Natural killer cell (primary cell): Measurements from ENCODE around the gene SDHAF3. TPM values are rescaled to one million over a fixed set of nuclear protein-coding genes. Genes with fewer than 3 reads are reported as not detected.

ENCODE experiments used
- ATAC-seq, 3 donors: fragments of 150-1000 bp in 2 of 3; fragments of 200-7000 bp in 1 of 3; cut with Tn5 transposase; 1 replicate in 1 of 3; 2 replicates in 2 of 3; pipeline ENCODE4 v1.10.0; 2021; ENCODE audit warnings: mild to moderate bottlenecking in 2 of 3, moderate library complexity in 2 of 3
- DNase-seq, 2 donors: peaks; one replicate each; pipeline versions ENCODE4 v3.0.0 to v3.0.0-alpha.2; 2013 to 2021; ENCODE audit warnings: mixed read lengths in 1 of 2
- H3K27ac ChIP-seq: one replicate; pipeline ENCODE4 v1.5.1; 2013; ENCODE audit warnings: mild to moderate bottlenecking, low read length
- H3K27me3 ChIP-seq: one replicate; pipeline ENCODE4 v1.6.1; 2013; ENCODE audit warnings: low read length; ENCODE audit not compliant: control insufficient read depth, insufficient read depth
- H3K36me3 ChIP-seq: one replicate; pipeline ENCODE4 v1.6.1; 2013; ENCODE audit warnings: low read length; ENCODE audit not compliant: control insufficient read depth, insufficient read depth
- H3K4me1 ChIP-seq: one replicate; pipeline ENCODE4 v1.6.1; 2013; ENCODE audit warnings: low read length; ENCODE audit not compliant: control insufficient read depth, insufficient read depth
- H3K4me3 ChIP-seq: one replicate; pipeline ENCODE4 v1.5.1; 2013; ENCODE audit warnings: low read length
- H3K9me3 ChIP-seq: one replicate; pipeline ENCODE4 v1.6.1; 2013; ENCODE audit warnings: low read length; ENCODE audit not compliant: control insufficient read depth, insufficient read depth
- H3K27ac Mint-ChIP-seq, 2 donors: one replicate each; pipeline ENCODE4 v1.8.0; 2022; ENCODE audit warnings: mild to moderate bottlenecking in 2 of 2, mixed read lengths in 2 of 2, moderate library complexity in 1 of 2
- H3K27me3 Mint-ChIP-seq, 2 donors: one replicate each; pipeline ENCODE4 v1.8.0; 2022; ENCODE audit warnings: low read depth in 2 of 2, mixed read lengths in 2 of 2
- H3K36me3 Mint-ChIP-seq: one replicate; pipeline ENCODE4 v1.8.0; 2022; ENCODE audit warnings: mixed read lengths
- H3K4me1 Mint-ChIP-seq, 2 donors: one replicate each; pipeline ENCODE4 v1.8.0; 2022; ENCODE audit warnings: mixed read lengths in 2 of 2
- H3K4me3 Mint-ChIP-seq: one replicate; pipeline ENCODE4 v1.8.0; 2022; ENCODE audit warnings: mild to moderate bottlenecking, moderate library complexity, mixed read lengths
- H3K9me3 Mint-ChIP-seq, 2 donors: one replicate each; pipeline ENCODE4 v1.8.0; 2022; ENCODE audit warnings: mixed read lengths in 2 of 2
- WGBS: methylation state at CpG from one replicate; pipeline ENCODE4 v1.1.7; 2013; ENCODE audit warnings: missing lambda C conversion rate; ENCODE audit not compliant: insufficient coverage; 5-methylcytosine and 5-hydroxymethylcytosine counted together
- intact Hi-C: fragments of 100-400 bp; cut with micrococcal nuclease; formaldehyde crosslinking; loops from one replicate; pipeline ENCODE4 v1.14.2; 2022
- total RNA-seq, 4 donors: library from RNA; stranded (reverse); fragments of 120-200 nt in 1 of 4; gene quantifications; one replicate each; pipeline versions ENCODE4 v1.2.3 to v1.2.4, GENCODE V29; 2013 to 2022
- TF ChIP-seq, protein P1 (sequence below): fragments of 200-600 bp; IDR thresholded peaks from one replicate; pipeline ENCODE4 v1.8.0; 2022; ENCODE audit warnings: antibody characterized with exemption

Gene SDHAF3
- total RNA-seq, 3 donors from 2014 or later (not counting 1 experiment from before 2014, with no cell fraction given), result 7.3 to 10.4 (median 10.1) TPM

DNA sequence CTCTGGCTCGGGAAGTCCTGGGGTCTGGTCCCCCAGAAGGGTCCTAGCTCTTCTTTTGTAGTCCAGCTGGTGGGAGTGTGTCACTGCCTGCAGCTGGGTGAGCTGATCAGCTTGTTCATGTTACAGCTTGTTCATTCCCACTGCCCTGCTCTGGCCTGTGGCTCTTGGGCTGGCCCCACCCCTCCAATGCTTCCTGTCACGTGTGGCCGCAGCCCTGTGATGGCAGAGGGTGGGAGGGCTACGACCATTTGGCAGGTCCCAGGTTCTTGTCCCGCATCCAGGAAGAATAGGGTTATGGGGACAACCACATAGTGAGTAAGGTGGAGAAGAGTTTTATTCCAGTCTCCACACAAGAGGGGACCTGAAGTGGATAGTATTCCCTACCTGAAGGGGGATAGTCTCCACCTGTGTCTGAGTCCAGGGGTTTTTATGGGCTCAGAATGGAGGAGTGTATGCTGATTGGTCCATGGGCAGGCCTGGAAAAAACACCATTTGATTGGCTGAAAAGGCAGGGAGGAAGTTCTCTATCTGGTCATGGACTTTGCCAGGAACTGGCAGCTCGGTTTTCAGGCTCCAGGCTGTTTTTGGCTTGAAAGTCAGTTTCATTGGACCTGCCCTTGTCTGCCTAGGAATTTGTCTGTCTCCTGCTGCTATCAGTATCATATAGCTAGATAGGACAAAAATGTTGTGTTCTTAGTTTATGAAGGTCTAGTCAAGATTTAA, 13.1 kb downstream of the SDHAF3 start:
- Histone ChIP-seq H3K9me3 (no peaks in the 10 kb centered on the region), H3K36me3 (no peaks in the 10 kb centered on the region), H3K27me3 (no peaks in the 10 kb centered on the region), H3K27ac (no peak overlapping the region), H3K4me3 (no peak overlapping the region), H3K4me1 (no peaks in the 10 kb centered on the region)
- intact Hi-C loops, result no loop called here
- peaks cover 0 to under 1% of the 10 kb centered on the region in 2 donors for H3K9me3 Mint-ChIP-seq
- no peak overlapping the region for H3K4me3 Mint-ChIP-seq
- H3K27me3 Mint-ChIP-seq, result no peaks in the 10 kb centered on the region
- DNase-seq (no peak), ATAC-seq (no peak)
- TF ChIP-seq, protein P1, sequence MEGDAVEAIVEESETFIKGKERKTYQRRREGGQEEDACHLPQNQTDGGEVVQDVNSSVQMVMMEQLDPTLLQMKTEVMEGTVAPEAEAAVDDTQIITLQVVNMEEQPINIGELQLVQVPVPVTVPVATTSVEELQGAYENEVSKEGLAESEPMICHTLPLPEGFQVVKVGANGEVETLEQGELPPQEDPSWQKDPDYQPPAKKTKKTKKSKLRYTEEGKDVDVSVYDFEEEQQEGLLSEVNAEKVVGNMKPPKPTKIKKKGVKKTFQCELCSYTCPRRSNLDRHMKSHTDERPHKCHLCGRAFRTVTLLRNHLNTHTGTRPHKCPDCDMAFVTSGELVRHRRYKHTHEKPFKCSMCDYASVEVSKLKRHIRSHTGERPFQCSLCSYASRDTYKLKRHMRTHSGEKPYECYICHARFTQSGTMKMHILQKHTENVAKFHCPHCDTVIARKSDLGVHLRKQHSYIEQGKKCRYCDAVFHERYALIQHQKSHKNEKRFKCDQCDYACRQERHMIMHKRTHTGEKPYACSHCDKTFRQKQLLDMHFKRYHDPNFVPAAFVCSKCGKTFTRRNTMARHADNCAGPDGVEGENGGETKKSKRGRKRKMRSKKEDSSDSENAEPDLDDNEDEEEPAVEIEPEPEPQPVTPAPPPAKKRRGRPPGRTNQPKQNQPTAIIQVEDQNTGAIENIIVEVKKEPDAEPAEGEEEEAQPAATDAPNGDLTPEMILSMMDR, result no peak
- H3K4me1 Mint-ChIP-seq, result peaks cover 8 to 14% of the 10 kb centered on the region in 2 donors
- H3K27ac Mint-ChIP-seq, result no peak overlapping the region
- peaks cover 3% of the 10 kb centered on the region for H3K36me3 Mint-ChIP-seq
- WGBS, result 90% methylated on average over 6 of the region's 6 CpGs

DNA sequence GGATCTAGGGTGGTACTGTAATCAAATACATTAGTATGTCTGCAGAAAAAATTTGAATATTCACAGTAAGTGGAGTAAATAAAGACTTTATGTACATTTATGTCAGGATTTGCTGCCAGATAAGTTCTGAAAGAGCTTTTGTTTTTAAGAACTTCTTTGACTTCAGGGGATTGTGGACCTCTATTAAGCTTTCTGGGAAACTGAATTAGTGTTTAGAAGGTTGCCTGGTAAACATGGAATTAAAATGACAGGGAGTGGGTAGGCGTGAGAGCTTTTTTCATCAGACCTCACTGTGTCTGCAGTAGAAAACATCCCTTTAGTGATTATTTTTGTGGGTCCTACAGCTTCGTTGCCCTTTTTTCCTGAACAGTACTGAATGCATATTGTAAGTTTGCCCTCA, 15.7 kb downstream of the SDHAF3 start:
- Histone ChIP-seq H3K27ac (no peak overlapping the region), H3K36me3 (no peaks in the 10 kb centered on the region), H3K27me3 (no peaks in the 10 kb centered on the region), H3K4me1 (no peaks in the 10 kb centered on the region), H3K4me3 (no peak overlapping the region), H3K9me3 (no peaks in the 10 kb centered on the region)
- Mint-ChIP-seq H3K4me3 (no peak overlapping the region), H3K27ac (no peak overlapping the region), H3K4me1 (peaks cover 8 to 14% of the 10 kb centered on the region in 2 donors), H3K27me3 (no peaks in the 10 kb centered on the region), H3K9me3 (no peaks in the 10 kb centered on the region), H3K36me3 (no peaks in the 10 kb centered on the region)
- TF ChIP-seq, protein P1, result no peak
- intact Hi-C loops, result no loop called here
- ATAC-seq, result no peak
- WGBS, result 90% methylated on average over 2 of the region's 2 CpGs
- DNase-seq, result no peak

DNA sequence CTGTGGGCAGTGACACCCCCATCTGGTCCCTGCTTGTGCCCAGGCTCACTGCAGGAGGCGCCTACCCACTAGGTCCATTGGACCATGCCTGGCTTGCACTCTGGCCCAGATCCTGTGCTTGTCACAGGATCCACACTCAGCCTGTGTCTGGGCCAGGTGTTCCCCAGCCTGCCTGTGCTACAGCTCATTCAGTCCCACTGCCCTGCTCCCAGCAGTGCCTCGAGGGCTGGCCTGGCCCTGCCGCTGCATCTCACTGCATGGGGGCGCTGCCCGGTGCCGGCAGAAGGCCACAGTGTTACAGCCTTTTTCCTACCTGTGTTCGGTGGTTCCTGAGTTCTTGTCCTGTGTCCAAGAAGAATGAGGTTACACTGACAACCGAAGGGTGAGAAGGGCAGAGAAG, 21.3 kb downstream of the SDHAF3 start:
- no peaks in the 10 kb centered on the region for H3K27me3 ChIP-seq
- H3K36me3 Mint-ChIP-seq, result peaks cover 27% of the 10 kb centered on the region
- H3K27ac ChIP-seq, result no peak overlapping the region
- H3K9me3 Mint-ChIP-seq, result peaks cover 2 to 6% of the 10 kb centered on the region in 2 donors
- no peak for ATAC-seq
- H3K4me3 ChIP-seq, result no peak overlapping the region
- H3K9me3 ChIP-seq, result peaks cover 16% of the 10 kb centered on the region
- H3K4me3 Mint-ChIP-seq, result no peak overlapping the region
- no peak overlapping the region for H3K27ac Mint-ChIP-seq
- TF ChIP-seq, protein P1, result no peak
- H3K4me1 Mint-ChIP-seq, result peaks cover 8 to 9% of the 10 kb centered on the region in 2 donors
- no peak for DNase-seq
- 97% methylated on average over 8 of the region's 8 CpGs for WGBS
- no peaks in the 10 kb centered on the region for H3K27me3 Mint-ChIP-seq
- H3K36me3 ChIP-seq, result no peaks in the 10 kb centered on the region
- H3K4me1 ChIP-seq, result no peaks in the 10 kb centered on the region
- intact Hi-C loops, result no loop called here

DNA sequence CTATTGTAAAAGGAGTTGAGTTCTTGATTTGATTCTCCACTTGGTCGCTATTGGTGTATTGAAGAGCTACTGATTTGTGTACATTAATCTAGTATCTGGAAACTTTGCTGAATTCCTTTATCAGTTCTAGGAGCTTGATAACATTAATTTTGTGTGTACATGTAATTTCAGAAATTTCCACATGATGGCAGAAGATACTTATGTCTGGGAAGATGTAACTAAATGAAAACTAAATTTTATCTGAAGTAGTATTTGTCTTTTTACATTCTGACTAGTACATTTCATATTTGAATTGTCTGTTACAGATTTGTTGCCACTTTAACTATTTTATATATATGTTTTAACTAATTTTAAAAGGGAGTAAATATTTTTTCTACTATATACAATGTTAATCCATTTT, 27.6 kb downstream of the SDHAF3 start:
- peaks cover 16% of the 10 kb centered on the region for H3K36me3 Mint-ChIP-seq
- Histone ChIP-seq H3K9me3 (peaks cover 8% of the 10 kb centered on the region), H3K27ac (no peak overlapping the region), H3K4me1 (no peaks in the 10 kb centered on the region), H3K4me3 (no peak overlapping the region), H3K27me3 (no peaks in the 10 kb centered on the region), H3K36me3 (no peaks in the 10 kb centered on the region)
- H3K27ac Mint-ChIP-seq, result no peak overlapping the region
- intact Hi-C loops, result no loop called here
- TF ChIP-seq, protein P1, result no peak
- H3K9me3 Mint-ChIP-seq, result peaks cover 0 to 2% of the 10 kb centered on the region in 2 donors
- DNase-seq (peak in 1 of 2 donors; percentile 43), ATAC-seq (no peak)
- peaks cover 0 to 4% of the 10 kb centered on the region in 2 donors for H3K4me1 Mint-ChIP-seq
- H3K27me3 Mint-ChIP-seq, result no peaks in the 10 kb centered on the region
- 93% methylated on average over 1 of the region's 1 CpG for WGBS
- no peak overlapping the region for H3K4me3 Mint-ChIP-seq
